BLaER1 (cell line): ENCODE measurements around the gene PGLYRP2.
A peak's percentile ranks its signal among the peaks of the same experiment; 100 is the strongest.

Source experiments
- H3K27ac ChIP-seq: shearing (Covaris generic); formaldehyde crosslinking; 2 replicates; pipeline ENCODE4 v1.8.1; 2022
- H3K27me3 ChIP-seq: shearing (Covaris generic); formaldehyde crosslinking; 2 replicates; pipeline ENCODE4 v1.8.1; 2022
- H3K36me3 ChIP-seq: shearing (Covaris generic); formaldehyde crosslinking; 2 replicates; pipeline ENCODE4 v1.8.1; 2022
- H3K4me1 ChIP-seq: shearing (Covaris generic); formaldehyde crosslinking; 2 replicates; pipeline ENCODE4 v1.8.1; 2022
- H3K4me2 ChIP-seq: shearing (Covaris generic); formaldehyde crosslinking; 2 replicates; pipeline ENCODE4 v1.8.1; 2022
- H3K4me3 ChIP-seq: shearing (Covaris generic); formaldehyde crosslinking; 2 replicates; pipeline ENCODE4 v1.8.1; 2022
- H3K9ac ChIP-seq: shearing (Covaris generic); formaldehyde crosslinking; 2 replicates; pipeline ENCODE4 v1.8.1; 2022
- H3K9me3 ChIP-seq: shearing (Covaris generic); formaldehyde crosslinking; 2 replicates; pipeline ENCODE4 v1.8.1; 2022
- H4K20me1 ChIP-seq: shearing (Covaris generic); formaldehyde crosslinking; 2 replicates; pipeline ENCODE4 v1.8.1; 2022
- Cebpa-rat ChIP-seq: shearing (Covaris generic); IDR thresholded peaks from 2 replicates; pipeline ENCODE4 v1.8.1; 2022

Gene PGLYRP2

GRCh38 chr19:15421136-15421695 lies 58.1 kb downstream of the PGLYRP2 start:
- H3K27me3 ChIP-seq = no peaks in the 10 kb centered on the region
- TF ChIP-seq Cebpa-rat = no peak
- peaks cover 66% of the 10 kb centered on the region for H3K36me3 ChIP-seq
- H3K9ac ChIP-seq = peak overlapping the region; percentile 25; the same call in 1 of the 2 replicates
- peaks cover 41% of the 10 kb centered on the region for H3K4me1 ChIP-seq
- no peak overlapping the region for H3K4me2 ChIP-seq
- H4K20me1 ChIP-seq = peaks cover 58% of the 10 kb centered on the region
- peaks cover 26% of the 10 kb centered on the region for H3K9me3 ChIP-seq
- no peak overlapping the region for H3K4me3 ChIP-seq
- peak overlapping the region; percentile 70; the same call in 1 of the 2 replicates for H3K27ac ChIP-seq

DNA sequence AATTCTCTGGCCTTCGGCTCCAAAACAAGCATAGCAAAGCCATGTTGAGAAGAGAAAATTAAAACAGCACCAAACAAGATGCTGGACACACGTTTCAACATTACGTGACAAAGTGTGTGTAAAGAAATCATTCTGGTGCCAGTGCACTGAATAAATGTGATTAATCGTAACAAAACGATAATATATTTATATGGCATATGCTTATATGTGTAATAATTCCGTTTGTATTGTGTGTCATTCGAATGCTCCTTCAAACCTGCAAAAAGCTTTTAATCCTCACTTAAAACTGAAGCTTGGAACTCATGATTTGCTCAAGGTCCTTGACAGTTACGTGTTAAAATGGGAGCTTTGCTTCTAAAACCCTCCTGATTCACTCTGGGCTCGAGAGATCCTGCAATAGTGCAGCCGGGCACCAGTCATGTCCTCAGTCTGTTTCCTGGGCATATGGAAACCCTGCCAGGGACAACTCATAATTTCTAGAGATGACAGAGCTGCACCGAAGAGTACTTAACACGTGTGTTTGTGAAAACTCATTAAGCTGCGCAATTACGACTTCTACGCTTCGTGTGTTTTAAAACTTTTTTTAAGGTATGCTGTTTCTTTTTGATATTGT lies 59.8 kb downstream of the PGLYRP2 start:
- Histone ChIP-seq H3K9ac (no peak overlapping the region), H3K4me1 (peaks cover 57% of the 10 kb centered on the region), H3K9me3 (peaks cover 17% of the 10 kb centered on the region), H3K36me3 (peaks cover 68% of the 10 kb centered on the region), H3K4me2 (peak overlapping the region; percentile 46), H3K4me3 (no peak overlapping the region), H3K27me3 (no peaks in the 10 kb centered on the region), H3K27ac (no peak overlapping the region), H4K20me1 (peaks cover 62% of the 10 kb centered on the region)
- no peak for TF ChIP-seq Cebpa-rat
